Esophagus muscularis mucosa (tissue), 3 donors: ENCODE data around the gene GALNT2.

Experiments
- POLR2A ChIP-seq: fragments of 450-650 bp; IDR thresholded peaks from one replicate; pipeline ENCODE4 v1.6.1; 2017; ENCODE audit warnings: antibody characterized with exemption, moderate library complexity, mild to moderate bottlenecking, low read depth
- TF ChIP-seq, protein P1 (sequence below), 3 experiments: fragments of 200-600 bp in 2 of 3; fragments of 450-650 bp in 1 of 3; sonication (generic) in 2 of 3; IDR thresholded peaks; one replicate each; pipeline ENCODE4 v1.5.1; 2017 to 2019; ENCODE audit warnings: antibody characterized with exemption in 3 of 3, mild to moderate bottlenecking in 2 of 3, moderate library complexity in 1 of 3

DNA sequence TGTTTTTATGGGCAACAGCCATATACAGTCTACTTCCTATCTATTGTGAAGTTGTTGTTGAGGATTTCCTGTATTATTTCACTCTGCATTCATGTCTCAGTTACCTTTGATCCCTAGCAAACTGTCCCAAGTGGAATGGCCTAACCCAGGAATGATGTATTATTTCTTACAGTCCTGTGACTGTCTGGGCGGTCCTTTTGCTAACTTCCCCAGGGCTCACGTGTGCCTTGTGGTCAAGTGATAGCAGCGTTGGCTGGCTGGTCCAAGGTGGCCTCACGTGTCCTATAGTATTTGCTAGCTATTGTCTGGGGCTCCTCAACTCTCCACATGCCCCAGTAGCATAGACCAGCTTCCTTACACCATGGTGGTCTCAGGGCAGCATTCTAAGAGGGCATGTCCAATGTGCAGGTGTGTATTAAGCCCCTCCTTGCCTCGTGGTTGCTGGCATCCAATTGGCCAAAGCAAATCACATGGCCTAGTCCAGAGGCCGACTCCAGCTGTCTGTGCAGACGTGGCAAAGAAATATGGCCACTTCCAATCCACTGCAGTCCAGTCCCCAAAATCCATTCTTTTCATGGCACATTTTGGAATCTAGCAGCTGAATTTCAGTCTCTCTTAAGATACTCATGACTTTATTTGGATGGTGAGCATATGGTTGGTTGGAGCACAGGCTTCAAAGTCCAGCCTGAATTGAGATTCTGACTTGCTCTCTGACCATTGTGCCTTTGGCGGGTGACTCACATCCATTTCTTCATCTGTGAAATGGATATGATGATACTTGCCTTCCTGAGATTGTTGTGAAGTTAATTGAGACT, 94.1 kb downstream of the GALNT2 start:
- TF ChIP-seq, protein P1, sequence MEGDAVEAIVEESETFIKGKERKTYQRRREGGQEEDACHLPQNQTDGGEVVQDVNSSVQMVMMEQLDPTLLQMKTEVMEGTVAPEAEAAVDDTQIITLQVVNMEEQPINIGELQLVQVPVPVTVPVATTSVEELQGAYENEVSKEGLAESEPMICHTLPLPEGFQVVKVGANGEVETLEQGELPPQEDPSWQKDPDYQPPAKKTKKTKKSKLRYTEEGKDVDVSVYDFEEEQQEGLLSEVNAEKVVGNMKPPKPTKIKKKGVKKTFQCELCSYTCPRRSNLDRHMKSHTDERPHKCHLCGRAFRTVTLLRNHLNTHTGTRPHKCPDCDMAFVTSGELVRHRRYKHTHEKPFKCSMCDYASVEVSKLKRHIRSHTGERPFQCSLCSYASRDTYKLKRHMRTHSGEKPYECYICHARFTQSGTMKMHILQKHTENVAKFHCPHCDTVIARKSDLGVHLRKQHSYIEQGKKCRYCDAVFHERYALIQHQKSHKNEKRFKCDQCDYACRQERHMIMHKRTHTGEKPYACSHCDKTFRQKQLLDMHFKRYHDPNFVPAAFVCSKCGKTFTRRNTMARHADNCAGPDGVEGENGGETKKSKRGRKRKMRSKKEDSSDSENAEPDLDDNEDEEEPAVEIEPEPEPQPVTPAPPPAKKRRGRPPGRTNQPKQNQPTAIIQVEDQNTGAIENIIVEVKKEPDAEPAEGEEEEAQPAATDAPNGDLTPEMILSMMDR (IDR thresholded peaks at IDR 0.05): no peak
- no peak for TF ChIP-seq POLR2A
